ENCODE data around the gene FAM107A.
A peak's percentile ranks its signal among the peaks of the same experiment; 100 is the strongest.
"Not testable (repeated sequence)": the region's sequence is repeated elsewhere in the genome, so short reads cannot be mapped to it uniquely, and the experiment has no call there.

Gene FAM107A

DNA sequence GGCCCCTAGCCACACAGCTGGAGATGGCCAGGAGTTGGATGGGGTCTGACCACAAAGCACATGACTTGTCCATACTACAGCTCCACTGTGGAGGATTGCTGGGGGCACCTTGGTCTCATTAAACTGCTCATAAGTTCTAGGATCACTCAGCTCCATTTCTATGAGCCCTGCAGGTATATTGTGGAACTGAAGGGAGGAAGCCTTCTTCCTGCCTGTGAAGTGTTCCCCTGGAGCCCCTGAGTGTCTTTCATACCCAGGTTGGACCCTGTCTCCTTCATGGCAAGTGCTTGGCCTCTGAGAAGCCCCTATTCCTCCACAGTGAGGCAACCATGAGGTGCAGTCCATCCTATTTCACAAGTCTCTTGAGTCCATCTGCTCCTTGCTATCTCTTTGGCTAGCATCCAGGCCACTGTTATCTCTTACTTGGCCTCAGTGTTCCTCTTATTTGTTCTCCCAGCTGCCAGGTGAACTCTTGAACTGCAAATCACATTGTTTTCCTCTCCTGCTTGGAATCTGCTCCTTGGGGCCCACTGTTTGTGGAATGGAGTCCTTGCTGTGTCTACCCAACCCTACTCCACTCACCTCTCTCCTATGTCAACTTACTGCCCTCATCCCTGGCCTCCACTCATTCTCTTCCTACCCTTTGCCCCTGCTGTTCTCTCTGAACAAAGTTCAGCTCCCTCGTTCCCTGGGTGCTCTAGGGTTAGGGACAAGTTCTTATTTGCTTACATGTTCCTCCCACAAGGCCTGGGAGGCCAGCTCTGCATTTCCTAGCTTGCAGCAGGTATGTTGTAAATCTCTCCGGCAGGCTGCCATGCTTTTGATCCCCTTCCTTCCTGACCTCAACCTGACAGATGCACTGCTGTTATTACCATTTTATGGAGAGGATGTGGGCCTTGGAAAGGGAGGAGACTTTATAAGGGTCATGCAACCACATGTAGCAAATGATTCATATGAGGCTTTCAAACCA lies 41.4 kb downstream of the FAM107A start:
- no peak for DNase-seq

DNA sequence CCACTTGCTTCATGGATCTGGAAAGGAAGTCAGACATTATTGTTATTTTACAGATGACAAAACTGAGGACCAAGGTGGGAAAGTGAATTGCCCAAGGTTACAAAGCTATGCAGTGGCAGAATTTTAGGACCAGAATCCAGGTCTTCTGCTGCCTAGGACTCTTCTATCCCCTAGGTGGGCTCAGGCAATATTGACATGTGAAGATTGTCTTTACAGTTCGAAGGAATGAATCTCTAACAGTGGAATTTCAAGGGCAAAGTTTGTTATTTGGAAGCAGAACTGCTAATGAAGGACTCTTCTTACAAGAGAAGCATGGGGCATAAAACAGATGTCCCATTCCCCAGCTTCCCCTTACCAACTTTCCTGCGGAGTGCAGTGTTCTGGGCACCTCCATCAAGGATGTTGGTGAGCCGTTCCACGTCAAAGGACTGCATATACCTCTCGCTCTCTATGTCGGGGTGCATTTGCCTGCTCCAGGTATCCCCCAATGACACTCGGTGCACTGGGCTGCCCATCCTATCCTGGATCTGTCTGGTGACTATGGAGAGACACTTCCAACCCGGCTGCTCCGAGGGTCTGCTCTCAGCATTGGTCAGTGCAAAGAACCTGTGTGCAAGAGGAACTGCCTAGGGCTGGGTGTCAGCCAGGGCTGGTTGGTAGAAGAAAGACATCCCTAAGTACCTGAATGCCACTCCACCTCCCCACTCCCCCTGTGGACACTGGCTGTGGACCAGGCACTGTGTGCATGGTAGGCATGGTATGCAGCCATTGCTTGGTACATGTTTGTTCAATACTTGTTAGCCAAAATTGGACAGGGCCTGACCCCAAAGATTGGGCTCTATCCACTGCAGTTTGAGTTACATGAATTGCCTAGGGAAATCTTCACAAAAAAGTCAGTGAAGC lies 42.3 kb downstream of the FAM107A start:
- no peak for DNase-seq

DNA sequence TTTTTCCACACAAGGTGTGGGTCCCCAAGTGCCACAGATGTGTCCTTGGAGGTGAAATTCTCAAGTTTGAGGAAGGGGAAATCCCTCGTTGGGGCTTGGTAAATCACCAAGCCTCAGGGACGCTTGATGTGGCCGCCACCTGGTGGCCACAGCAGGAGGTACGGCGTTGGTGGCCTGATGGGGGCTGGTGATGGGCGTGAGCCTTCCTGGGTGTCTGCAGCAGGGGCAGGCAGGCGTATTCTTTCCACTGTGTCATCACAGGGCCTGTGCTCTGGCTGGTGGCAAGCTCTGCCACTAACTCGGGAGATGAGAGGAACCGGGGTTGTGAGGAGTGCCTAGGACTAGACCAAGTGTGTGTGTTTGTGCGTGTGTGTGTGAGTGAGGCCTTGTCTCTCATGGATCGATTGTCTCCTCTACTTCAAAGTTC lies 44.4 kb downstream of the FAM107A start:
- DNase-seq: peak; percentile 69

DNA sequence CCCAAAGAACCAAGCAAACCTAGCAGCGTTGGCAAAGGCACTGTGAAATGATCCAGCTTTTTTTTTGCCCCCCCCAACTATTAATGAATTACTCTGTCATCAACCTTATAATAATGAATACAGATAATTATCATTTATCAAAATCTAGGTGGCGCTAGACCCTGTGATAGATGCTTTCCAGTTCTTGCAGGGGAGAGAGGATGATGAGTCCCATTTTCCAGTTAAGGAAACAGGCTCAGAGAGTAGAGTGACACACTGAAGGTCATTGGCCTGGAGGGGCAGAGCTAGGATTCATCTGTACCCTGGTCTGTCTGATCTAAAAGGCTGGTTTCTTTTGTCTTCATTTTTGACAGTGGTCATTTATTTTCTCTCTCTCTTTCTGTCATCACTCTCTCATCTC lies 45.2 kb downstream of the FAM107A start:
- DNase-seq: no peak

DNA sequence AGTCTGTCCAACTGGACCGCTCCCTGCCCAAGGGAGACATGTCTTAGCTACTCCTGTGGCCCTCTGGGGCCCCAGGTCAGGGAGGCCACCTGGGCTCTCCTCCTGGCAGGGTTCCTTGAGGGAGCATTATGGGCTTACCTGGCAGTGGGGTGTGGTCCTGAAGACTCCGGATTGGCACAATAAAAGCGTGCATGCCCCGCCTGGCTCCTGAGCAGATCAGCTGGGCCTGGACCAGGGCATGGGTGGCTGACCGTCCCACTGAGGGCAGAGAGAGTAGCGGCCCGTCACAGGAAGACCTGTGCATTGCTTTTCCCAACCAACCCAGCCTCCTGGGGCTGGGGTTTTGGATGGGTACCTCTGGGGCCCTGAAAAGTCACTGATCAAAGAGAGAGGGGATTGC lies 45.6 kb downstream of the FAM107A start:
- DNase-seq: no peak

DNA sequence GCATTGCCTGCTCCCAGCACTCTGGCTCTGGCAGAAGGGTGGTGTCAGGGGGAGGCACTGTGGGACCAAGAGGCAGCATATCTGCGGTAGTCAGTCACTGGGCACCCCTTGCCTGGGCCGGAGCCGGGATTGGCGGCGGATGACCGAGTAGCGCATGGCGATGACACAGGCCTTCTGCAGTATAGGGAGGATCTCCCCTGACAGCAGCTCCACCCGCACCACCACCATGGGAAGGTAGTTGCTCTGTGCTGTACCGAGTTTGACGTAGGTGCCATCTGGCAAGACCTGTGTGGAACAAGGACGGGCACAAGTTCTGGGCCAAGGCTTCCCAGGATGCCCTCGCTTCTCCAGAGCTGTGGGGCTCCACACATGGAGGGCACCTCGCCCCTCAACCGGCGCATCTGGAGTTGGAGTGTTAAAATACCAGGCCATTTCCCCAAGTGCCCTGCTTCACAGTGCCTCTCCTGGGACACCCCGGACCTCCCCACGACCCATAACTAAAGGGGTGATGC lies 46.8 kb downstream of the FAM107A start:
- DNase-seq: no peak

DNA sequence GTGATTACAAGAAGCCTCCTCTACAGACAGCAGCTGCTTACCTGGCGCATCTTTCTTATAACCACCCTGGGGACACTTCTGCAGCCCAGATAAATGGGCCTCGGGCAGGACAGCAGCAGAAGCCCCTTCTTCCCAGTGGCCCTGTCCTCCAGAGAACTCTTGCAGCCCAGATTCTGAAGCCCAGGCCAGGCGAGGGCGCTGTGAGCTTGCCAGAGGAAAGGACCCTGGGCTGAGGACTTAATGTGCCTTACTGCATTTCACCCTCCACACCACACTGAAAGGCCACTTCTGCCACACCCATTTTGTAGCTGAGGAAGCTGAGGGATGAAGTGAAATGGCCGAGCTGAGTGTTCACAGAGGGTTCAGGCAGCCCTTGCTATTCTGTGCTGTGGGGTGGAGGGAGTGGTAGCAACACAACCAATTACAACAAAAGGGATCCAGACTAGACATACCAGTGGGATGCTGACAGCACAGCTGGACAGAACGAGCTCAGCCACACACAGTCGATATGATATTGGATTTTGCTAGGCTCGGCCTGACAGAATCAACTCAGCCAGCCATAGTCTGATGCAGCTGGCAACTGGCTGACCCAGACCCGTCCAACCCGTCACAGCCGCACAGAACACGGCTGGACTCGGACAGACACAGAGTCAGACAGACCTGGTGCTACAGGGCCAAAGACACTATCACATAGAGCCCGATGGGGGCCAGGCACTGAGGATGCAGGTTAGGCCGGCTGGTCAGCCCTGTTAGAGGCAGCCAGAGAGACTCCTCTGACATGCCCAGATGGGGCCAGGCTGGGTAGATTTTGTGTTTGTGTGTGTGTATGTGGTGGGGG lies 47.5 kb downstream of the FAM107A start:
- no peak for DNase-seq

DNA sequence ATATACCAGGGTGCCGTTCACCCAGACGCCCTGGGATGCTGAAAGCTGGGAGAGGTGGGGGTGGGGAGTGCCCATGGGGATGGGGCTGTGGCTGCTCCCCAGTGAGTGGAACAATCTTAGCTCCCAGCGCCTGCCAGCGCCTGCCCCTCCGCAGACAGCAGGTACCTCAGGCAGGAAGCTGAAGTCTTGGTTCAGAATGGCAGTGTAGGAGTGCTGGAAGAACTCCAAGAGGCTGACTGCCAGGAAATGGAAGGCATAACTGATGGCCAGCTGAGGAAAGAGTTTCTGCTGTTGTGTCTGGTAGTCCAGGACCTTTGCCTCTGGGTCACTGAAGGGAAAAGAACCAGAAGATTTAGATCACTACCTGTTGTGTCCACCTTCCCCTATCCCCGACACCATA lies 48.6 kb downstream of the FAM107A start:
- no peak for DNase-seq

DNA sequence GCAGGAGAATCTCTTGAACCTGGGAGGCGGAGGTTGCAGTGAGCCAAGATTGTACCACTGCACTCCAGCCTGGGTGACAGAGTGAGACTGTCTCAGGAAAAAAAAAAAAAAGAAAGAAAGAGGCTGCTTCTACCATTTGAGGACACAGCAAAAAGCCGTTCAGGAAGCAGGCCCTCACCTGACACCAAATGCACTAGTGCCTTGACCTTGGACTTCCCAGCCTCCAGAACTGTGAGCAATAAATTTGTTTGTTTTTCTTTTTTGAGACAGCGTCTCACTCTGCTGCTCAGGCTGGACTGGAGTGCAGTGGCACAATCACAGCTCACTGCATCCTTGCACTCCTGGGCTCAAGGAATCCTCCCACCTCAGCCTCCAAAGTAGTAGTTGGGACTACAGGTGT lies 49.8 kb downstream of the FAM107A start:
- DNase-seq: not testable (repeated sequence)

DNA sequence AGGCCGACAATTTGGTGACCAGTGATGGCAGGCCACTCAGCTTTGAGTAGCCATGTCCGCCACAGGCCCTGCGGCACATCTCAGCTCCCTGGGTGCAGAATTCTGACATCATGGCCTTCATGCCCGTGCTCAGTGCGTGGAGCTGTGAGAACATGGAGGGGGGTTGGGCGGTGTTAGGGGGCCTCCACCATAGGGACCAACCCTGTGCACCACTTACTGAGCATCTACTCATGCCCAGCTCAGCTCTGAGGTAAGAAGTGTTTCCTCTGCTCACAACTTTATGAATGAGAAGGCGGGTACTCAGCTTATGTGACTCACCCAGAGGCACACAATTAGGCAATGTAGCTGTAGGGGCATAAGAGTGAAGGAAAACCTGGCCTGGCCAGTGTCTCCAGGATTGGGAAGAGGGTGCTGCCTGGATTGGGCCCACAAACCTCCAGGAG lies 50.7 kb downstream of the FAM107A start:
- DNase-seq: no peak

DNA sequence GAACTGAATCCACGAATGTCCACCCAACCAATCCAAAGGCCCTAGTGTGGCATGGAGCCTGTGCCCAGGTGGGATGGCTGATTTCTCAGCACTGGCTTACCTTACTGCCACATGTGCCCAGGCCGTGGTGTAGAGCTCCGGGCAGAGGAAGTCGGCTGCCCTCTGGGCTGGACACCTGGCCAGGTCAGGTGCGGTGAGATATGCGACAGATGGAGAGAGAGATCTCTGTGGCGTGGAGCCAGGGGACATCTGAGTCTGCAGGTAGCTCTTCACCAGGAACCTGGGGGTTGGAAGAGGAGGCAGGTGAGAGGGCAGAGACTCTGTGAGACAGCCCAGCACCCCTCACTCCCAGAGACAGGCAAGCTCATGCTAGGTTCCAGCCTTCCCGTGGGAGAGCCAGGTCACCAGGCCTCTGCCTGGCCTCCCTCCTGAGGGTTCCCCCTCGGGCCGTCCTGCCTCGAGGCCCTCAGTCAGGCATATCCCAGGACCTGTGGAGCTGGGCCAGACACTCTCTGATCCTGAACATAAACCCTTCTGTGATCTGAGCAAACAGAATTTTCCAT lies 52.8 kb downstream of the FAM107A start:
- DNase-seq: no peak

DNA sequence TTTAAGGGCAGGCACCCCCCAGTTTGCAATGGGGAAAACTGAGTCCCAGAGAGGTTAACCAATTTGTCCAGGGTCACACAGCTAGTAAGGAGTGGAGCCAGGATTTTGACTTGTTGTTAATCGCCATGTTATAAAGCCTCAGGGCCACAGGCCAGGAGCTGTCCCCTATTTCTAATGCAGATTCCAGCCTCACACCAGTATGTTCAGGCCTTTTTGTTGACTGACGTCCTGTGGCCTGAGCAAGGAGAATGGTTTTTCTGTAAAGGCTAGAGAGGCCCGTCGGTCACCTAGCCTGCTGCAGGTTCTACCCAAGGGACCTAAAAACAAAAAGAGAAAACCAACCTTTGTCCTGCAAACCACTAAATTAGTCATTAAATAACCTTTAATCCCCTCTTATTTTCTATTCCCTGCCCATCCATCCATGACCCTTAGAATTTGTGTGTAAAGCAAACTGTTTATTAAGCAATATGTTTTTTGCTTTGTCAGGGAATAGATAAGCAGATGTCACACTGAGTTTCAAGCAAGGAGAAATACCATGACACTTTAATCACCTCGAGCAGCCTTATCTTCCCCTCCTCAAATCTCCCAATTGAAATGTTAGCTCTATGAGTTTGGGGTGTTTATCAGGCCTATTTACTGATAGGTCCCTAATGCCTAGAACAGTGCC lies 54.3 kb downstream of the FAM107A start:
- no peak for DNase-seq

DNA sequence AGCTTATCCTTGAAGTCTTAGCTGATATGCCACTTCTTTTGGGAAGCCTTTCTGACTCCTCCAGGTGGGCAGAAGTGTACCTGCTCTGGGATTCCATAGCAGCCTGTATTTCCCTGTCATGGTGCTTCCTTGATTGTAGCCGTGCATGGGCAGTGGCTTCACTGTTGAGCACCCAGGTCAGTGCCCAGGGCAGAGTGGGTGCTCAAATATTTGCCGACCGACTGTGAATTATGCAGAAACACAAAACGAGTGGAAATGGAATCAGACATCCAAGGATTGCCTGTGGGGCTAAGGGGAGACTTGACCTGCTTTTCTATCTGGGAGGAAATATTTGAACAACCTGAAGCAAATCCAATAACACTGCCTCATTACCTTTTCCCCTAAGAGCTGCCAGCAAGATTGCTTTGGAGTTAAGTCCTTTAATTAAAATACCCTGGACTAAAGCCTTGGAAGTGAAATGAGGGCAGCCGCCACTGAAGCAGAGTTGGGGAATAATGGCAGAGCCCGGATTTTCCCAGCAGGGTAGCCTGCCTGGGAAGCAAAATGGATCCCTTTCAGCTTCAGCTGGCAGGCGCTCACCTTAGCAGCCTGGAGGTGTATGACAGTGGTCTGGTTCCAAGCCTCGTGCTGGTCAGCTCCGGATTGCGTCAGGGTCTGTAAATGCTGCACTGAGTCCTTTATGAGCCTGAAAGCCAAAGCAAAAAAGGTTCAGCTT lies 55.1 kb downstream of the FAM107A start:
- DNase-seq: no peak

DNA sequence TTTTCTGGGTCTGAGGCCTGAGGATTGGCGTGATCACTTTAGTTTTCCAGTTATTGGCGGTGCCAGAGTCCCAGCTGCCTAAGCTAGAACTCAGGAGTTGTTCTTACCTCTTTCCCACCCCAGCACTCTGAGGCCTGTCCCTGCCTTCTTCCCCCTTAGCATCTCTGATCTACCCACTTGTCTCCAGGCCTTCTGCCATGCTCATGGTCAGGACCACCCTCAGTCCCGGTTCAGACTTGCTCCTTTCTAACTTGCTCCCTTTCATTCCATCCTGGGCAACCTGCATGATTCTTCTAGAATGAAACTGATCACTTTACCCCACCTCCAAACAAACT lies 55.9 kb downstream of the FAM107A start:
- no peak for DNase-seq

DNA sequence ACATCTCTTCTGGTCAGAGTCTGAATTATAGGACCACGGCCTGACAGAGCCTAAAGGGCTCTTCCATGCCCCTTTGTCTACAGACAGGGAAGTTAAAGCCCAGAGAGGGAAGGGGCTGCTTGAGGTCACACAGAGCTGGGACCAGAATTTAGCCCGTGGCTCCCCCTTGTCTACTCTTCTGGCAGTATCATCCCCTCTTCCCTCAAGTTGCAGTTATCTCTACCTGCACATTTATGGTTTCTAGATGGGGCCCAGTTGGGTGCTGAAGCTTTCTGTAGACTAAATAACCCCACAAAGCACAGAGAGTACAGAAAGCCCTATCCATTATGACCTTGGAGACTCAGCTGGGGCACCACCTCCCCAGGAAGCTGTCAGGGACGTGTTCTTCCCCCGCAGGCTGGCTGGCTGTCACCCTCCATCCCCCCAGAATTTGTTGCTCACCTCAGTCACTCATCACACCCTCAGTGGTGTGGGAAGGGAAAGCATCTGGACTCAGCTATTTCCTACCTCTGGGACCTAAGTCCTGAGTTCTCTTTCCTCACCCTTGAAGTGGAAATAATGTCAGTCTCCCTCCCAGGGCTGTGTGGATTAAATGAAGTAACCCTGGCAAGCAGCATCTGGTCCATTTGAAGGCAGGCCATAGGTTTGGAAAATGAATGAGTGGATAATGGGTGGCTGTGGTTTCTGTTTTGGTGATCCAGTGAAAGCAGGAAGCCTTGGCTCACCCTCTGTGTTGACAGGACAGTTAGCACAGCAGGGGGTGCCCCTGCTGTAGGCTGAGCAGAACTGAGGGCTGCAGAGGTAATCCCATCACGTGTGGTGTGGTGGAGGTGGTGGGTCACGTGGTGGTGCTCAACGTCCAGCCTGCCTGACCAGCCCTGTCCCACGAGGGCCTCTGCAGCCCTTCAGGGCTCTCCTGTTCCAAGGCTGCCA lies 56.5 kb downstream of the FAM107A start:
- DNase-seq: no peak

DNA sequence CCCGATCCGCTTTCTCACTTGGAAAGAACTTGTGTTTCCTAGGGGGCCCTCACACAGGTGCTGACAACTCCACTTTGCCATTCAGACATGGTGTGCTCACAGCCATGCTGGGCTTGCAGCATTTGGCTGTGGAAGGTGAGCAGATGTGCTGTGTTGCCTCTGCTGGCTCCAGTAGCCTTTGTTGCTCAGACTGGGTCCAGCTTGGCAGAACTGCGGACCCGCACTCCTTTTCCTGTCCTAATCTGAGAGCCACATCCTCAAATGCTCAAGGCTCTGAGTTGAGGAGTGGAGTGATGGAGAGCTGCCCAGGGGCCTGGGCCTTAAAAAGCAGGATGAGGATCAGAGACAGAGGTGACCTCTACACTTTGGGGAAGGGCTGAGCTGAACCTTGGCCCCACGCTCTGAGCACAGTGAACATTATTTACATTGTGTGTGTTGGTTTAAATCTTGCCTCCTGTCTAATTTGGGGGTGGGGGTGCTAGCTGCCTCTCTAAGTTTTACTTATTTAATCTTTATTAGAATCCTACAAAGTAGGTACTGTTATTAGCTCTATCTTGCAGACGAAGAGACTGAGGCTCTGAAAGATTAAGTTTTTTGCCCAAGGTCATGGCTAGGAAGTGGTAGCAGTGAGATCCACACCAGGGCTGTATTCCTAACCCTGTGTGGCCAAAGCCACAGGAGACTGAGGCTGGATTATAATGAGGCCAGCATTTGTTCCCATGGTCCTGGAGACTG lies 57.4 kb downstream of the FAM107A start:
- DNase-seq: no peak

DNA sequence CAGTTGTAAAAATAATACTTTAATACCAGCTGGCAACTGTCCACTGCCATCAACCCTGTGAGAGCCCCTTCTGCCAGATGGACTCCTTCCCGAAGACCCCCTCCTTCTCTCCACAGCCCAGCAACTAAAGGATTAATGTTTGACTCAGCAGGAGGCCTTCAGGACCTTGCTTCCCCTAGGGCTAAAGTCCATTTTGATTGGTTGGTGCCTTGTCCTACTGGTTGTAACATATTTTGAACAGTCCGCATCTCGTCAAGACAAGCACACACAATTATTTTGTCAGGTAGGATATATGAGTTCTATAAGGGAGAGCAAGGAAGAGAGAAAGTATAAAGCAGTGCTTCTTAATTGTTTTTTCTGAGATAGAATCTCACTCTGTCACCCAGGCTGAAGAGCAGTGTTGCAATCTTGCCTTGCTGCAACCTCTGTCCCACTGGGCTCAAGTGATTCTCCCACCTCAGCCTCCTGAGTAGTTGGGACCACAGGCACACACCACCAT lies 58.9 kb downstream of the FAM107A start:
- DNase-seq: no peak

DNA sequence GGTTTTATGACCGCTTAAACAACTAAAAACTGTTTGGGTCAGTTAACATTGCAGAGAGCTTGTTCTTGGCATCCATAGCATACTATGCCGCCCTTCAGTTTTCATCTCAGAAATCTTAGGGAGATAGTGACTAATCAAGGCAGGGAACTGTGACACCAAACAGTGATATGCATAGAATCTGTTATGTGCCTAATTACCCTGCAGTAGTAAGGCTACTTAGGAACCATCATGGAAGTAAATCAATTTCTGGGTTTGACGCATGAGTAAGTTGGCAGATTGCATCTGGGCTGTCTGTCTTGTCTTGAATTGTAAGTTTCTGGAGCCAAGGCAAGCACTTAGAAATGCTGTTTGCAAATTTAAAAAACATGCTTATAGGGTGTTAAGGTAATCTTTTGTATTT lies 62.8 kb downstream of the FAM107A start:
- DNase-seq: no peak

Measured in left hindlimb (tissue), 1 donor.